GM21360 (cell line): ENCODE measurements around the gene RAB10.
"Not testable (repeated sequence)": the region's sequence is repeated elsewhere in the genome, so short reads cannot be mapped to it uniquely, and the experiment has no call there.

Experiments
- ATAC-seq: cut with Tn5 transposase; IDR thresholded peaks from one replicate; pipeline ENCODE4 v1.9.1; 2021; ENCODE audit warnings: mild to moderate bottlenecking, moderate library complexity; ENCODE audit not compliant: unreplicated experiment

Gene RAB10

DNA sequence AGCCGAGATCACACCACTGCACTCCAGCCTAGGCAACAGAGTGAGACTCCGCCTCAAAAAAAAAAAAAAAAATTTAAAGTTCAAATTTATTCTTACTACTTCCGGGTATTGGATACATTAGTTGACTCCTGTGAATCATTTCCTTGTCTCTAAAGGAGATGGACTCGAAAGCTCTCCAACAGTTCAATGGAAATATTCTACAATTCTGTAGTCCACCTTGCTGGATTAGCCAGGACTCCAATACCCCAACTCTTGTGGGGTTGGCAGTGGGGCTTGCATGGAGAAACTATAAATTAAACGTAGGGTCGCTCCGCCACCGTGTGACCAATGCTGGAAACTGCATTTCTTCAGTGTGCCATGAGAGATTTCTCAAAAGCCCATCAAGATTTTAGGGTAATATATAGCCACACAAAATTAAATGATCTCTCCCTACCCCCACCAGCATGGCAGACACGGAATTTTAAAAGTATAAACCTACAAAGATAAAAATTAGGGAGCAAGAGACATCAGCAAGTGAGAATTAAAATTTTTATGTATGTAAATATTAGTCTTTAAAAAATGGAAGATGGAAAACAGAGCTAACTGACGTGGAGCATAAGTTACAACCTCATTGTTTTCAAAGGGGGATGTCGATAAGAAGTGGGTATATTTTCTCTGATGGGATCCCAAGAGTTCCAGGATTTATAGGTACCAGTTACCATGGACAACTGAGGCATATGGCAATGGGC lies 111.2 kb downstream of the RAB10 start:
- ATAC-seq = no peak

DNA sequence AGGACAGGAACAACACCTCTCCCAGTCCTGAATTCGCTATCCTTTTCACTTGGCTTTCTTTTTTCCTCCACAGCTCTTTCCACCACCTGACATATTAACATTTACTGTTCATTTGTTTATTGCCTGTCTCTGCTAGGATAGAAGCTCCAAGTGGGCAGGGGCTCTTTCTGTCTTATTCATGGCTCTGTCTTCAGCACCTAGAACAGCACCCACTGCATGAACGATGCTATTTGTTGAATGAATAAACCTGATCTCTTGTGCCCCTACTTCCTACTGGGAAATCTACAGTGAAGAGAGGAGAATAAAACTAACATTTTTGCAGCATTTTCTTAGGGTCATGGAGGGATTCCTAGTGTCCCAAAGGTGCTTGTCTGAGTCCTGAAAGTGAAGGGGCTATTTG lies 114.6 kb downstream of the RAB10 start:
- ATAC-seq = no peak

DNA sequence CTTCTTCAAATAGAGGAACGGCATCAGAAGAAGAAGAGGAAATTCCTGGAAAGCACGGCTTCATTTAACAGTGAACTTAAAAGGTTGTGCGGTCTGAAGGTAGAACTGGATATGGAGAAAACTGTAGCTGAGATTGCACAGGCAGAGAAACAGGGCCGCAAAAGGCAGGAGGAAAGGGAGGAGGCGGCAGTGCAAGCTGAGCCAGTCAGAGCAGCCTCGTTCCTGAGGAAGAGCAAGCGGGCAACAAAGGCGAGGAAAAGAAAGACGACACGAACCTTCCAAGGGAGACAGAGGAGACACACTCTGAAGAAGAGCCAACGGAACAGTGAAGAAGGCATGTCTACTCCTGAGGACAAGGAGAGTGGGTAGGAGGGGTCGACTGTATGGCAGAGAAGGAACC lies 116.4 kb downstream of the RAB10 start:
- no peak for ATAC-seq

DNA sequence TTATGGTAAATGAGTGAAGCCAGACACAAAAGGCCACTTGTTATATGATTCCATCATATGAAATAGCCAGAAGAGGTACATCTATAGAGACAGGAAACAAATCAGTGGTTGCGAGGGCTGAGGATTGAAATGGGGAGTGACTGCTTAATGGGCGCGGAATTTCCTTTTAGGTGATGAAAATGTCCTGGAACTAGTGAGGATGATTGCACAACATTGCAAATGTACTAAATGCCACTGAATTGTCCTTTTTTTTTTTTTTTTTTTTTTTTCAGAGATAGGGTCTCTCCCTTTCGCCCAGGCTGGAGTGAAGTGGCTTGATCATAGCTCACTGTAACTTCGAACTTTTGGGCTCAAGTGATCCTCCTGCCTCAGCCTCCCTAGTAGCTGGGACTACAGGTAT lies 123.7 kb downstream of the RAB10 start:
- no peak for ATAC-seq

DNA sequence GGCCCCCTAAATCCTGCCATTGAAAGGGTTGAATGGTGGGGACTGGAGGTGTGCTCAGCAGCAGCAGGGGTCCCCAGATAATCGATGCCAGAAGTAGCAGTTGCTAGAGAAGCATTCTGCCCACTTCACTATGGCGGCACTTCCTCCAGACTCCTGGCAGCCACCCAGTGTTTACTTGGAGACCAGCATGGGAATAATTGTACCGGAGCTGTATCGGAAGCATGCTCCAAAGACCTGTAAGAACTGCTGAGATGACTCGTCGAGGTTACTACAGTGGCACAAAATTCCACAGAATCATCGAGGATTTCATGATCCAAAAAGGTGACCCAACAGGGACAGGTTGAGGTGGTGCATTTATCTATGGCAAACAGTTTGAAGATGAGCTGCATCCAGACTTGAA lies 128.0 kb downstream of the RAB10 start:
- ATAC-seq = no peak

DNA sequence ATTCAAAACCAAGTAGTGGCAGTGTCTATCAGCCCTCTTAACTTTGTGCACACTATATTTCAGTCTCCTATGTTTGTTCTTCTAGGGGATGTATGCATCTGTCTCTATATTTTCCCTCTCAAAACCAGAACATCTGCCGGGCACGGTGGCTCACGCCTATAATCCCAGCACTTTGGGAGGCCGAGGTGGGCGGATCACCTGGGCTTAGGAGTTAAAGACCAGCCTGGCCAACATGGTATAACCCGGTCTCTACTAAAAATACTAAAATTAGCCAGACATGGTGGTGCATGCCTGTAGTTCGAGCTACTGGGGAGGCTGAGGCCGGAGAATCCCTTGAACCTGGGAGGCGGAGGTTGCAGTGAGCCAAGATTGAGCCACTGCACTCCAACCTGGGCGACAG lies 129.1 kb downstream of the RAB10 start:
- ATAC-seq = no peak

DNA sequence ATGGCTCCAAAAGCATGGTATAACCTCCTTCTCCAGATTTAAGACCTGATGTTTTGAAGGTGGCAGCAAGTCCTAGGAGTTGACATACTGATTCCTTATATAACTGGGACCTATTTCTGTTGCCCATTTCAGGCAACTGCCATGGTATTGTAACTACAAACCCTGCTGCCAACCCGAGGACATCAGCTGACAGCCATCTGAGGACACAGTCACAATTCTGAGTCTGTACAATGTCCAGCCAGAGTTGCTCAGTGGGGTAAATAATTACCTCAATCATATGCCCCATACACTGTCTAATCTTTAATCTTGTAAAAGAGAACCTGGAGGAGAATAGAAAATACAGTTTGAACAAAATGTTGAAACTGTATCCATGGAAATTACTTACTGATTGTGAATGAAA lies 130.3 kb downstream of the RAB10 start:
- no peak for ATAC-seq

DNA sequence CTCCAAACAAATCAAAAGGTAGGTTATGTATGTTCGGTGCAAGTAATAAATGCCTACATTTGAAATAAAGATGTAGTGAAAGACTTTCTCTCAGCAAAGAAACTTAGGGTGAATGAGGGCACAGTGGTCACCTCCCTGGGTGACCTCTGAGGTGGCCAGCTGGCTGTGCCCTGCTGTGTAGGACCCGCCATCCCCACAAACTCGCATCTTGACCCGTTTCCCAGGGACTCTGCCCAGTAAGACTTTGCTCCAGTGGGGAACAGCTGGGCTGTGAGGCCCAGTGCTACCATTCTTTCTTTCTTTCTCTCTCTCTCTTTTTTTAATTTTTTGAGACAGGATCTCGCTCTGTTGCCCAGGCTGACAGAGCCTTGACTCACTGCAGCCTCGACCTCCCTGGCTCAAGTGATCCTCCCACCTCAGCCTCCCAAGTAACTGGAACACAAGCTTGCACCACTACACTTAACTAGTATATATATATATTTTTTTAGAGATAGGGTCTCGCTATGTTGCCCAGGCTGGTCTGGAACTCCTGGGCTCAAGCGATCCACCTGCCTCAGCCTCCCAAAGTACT lies 130.8 kb downstream of the RAB10 start:
- no peak for ATAC-seq

DNA sequence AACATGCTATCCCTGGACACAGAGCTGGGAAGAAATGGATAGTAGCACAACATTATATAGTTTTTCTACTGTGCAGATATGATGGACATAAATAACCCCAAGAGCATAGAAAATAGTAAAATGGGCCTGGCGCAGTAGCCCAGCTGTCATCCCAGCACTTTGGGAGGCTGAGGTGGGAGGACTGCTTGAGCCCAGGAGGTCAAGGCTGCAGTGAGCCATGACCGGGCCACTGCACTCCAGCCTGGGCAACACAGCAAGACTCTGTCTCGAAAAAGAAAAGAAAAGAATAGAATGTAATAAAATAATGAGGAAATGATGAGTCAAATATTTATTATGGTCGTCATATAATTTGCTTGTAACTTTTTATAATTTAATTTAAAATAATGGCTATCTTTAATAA lies 131.5 kb downstream of the RAB10 start:
- no peak for ATAC-seq

DNA sequence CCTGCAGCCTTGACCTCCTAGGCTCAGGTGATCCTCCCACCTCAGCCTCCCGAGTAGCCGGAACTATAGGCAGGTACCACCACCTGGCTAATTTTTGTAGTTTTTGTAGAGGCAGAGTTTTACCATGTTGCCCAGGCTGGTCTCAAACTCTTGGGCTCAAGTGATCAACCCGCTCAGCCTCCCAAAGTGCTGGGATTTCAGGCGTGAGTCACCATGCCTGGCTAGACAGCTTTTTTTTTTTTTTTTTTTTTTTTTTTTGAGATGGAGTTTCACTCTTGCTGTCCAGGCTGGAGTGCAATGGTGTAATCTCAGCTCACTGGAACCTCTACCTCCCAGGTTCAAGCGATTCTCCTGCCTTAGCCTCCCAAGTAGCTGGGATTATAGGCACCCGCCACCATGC lies 132.7 kb downstream of the RAB10 start:
- not testable (repeated sequence) for ATAC-seq

DNA sequence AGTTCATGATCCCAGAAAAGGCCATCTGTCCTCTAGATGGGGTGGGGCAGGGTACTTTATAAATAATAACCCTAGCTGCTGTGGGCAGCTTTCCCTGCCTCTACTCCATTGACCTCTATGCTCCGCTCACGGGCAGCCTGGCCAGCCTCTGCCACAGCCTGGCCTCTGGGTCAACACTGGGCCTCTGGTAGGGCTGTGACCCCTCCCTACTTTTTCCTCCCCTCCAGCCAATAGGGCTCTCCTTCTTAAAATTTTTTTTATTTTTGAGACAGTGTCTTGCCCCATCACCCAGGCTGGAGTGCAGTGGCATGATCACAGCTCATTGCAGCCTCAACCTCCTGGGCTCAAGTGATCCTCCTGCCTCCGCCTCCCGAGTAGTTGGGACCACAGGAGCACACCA lies 134.9 kb downstream of the RAB10 start:
- ATAC-seq = no peak

DNA sequence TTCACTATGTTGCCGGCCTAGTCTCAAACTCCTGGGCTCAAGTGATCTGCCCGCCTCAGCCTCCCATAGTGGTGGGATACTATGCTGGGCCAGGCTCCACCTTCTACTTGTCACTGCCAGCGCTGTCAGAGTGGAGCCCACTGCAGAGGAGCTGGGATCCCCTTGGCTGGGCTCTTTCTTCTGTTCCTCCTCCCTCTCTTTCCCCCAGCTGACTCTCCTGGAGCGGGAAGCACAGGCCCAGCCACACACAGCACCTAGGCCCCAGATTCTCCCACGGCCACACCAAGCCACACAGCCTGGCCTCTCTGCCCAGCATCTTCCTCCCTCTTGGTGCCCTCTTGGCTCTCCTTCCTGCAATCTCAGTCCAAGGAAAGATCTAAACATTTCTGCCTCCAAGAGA lies 135.3 kb downstream of the RAB10 start:
- no peak for ATAC-seq

DNA sequence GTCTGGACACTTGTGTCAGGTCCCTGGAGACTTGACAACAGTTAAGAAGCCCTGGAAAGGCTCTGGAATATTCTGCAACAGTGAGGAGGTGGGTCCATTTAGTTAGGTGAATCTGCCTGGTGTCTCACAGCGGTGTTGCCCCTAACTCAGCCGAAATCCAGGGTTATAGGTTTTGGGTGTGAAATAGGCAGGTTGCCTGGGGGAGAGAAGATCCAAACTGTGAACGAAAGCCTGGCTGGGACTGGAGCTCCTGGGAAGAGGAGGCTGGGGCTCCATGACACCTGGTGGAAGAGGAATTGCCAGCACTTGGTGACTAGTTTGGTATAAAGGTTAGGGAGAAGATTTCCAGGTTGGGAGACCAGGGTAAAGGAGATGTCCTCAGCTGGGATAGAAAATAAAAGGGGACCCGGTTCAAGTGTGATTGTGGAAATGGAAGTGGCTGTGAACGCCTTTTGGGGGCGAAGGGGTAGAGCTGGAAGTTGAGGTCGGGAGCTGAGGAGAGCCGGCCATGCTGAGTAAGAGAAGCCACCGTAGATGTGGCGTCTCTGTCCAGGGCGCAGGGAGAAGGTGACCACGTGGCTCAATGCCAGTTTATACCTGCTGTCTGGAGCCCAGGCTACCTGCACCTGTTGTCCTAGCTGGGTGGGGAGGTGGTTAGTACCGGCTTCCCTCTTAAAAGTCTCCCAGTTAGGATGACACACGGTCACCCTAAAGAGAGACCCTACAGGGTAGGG lies 136.0 kb downstream of the RAB10 start:
- no peak for ATAC-seq

DNA sequence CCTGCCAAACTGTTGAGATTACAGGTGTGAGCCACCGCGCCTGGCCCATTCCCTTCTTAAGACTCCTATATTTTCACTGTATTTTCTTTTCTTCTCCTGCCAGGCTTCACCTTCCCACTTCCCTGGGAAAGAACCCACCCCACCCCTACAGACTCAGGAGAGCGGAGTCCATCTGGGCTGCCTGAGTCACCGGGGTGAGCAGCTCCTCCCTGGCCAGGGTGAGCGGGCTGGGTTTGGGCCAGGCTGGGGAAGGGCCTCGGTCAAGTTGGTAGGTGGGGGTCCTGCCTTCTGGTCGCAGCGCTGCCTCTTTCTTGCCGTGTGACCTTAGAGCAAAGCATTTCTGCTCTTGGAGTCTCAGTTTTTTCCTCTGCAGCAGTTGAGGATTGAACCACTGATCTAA lies 136.9 kb downstream of the RAB10 start:
- no peak for ATAC-seq

DNA sequence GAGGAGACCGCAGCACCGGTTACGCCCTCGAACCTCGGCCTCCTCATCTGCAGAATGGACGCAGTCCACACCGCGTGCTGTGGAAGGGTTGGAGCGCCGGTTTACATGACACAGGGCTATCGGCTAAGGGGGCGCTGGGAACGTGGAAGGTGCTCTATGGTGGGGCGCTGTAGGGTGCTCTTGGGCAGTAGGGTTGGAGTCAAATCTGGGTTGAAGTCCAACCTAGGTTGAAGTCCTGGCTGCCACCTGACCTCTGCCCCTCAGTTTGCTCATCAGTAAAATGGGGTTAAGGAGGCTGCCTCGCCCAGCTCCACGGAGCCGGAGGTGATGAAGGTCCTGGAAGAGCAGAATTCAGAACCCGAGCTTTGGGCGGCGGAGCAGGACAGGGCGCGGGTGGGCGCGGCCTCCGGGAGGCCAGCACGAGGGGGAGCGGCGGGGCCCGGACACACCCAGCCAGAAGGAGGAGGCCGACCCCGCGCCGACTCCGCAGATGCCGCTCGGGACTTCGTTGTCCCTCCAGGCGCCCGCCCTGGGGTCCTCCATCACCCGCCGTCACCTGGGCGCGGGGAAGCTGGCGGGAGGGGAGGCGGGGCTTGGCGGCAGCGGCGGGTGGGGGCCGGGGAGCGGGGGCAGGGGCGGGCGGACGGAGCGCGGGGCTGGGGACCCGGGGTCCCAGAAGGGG lies 138.4 kb downstream of the RAB10 start:
- ATAC-seq = no peak

DNA sequence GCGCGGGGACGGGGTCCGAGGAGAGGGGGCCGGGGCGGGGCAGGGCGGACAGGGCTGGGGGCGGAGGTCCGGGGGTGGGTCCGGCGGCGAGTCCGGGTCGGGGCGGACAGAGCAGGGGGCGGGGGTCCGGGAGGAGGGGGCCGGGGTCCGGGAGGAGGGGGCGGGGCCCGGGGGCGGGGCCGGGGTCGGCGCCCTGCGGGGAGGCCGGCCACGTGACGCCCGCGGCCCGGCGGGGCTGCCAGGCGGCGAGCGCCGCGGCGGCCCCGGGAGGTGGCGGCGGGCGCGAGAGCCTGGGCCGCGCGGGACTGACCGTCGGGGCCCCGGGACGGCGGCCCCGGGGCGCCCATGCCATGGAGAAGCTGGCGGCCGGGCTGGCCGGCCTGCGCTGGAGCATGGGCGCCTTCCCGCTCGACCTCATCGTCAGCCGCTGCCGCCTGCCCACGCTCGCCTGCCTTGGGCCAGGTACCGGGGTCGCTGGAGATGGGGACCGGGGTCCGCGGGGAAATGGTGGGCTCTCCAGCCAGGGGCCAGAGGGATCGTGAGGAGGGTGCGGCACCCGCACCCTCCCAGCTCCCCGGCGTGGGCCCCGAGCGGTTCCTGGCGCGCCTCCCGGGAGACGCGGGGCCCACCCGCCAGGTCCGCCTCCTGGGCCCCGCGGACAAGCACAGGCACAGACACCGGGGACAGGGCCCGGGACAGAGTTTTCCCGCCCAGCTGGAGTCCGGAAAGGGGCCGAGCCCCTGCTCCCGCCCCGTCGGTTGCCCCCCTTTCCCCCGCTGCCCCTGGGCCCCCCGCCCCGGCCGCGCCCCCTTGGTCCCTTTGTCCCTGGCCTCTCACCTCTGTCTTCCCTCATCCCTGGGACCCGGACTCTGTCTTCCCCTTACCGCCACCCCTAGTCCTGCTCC lies 139.2 kb downstream of the RAB10 start, which contains the start of gene GAREM2:
GAREM2 (plus strand) TSS at position 218 of the 905 bp plus-strand sequence; CDS start at position 351, 133 bp downstream.
- no peak for ATAC-seq

DNA sequence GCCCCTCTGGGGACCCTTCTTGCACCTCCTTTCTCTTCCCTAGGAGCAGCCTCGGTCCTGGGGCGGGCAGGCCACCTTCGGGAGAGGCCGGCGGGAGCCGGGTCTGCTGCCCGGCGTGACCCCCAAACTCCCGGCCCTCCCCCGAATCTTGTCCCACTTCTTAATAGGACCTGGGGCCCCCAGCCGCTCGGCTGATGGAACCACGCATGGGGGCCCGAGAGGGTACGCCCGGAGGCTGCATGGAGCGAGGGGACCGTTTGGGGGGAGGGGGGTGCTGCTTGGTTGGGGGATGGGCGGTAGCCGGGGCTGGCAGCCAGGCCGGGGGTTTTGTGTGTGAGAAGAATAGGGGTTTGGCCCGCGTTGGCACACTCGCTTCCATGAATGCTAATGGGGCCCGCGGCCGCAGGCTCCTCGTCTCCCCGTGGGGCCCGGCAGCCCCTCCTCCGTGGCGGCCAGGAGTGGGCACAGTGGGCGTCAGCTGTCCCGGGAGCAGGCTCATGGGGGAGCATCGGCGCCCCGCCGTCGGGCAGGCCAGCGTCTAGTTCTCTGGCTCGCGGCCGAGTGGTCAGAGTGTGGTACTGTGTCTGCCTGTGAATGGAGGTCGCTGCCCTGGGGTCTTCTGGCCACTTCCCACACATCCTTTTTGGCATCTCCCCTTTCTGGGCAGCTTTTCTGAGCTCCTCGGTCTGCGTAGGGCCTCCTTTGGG lies 140.0 kb downstream of the RAB10 start:
- ATAC-seq = no peak

DNA sequence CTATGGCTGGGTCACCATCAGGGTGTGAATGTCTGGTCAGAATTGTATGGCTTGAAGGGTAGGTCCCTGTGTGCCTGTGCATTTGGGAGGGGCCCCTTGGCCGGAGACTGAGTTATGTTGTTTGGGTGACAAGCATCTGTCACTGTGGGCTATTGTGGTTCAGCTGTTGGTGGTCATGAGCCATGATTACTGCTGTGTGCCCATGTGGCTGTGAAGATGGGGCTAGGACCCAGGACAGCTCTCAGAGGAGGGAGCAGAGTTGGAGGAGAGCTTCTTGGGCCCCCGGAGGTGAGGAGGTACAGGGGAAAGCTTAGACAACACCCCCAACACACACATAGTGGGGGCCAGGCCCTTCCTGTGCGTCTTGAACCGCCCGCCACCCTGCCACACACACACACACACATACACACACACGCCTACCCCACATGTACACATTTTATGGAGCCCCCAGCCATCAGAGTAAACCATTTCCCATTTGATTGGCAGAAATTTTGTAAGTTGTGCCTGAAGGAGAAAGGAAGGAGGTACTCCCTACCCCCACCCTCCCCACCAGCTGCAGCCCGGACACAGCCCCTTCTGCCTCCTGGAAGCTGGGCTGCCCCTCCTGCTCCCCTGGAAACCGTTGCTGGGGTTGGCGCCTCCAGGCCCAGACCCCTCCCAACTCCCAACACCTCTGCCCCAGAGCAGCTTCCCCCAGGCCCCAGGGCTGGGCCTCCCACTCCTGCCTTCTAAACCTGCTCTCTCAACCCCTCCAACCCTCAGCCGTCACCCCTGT lies 141.0 kb downstream of the RAB10 start:
- no peak for ATAC-seq
